PC-3 (cell line): ENCODE measurements around the gene ZBTB11.

Experiments used
- CTCF ChIP-seq: fragments of 300-600 bp; sonication (generic); conservative IDR thresholded peaks from 2 replicates; pipeline ENCODE4 v1.5.1; 2017; ENCODE audit warnings: antibody characterized with exemption, low read depth, mild to moderate bottlenecking, low read length
- EZH2 ChIP-seq: fragments of 300-600 bp; sonication (generic); IDR thresholded peaks from one replicate; pipeline ENCODE4 v1.6.1; 2017; ENCODE audit warnings: antibody characterized with exemption, mild to moderate bottlenecking, low read length; ENCODE audit not compliant: unreplicated experiment

GRCh38 chr3:101656651-101657050 is 20.3 kb downstream of the ZBTB11 start:
- TF ChIP-seq CTCF: no peak
- TF ChIP-seq EZH2: no peak
